A673 (cell line): ENCODE measurements around the gene COPZ1. TPM values are rescaled to one million over a fixed set of nuclear protein-coding genes. Genes with fewer than 3 reads are reported as not detected.

Source experiments
- BruUV-seq: library from RNA; stranded (reverse); fragments of 400-500 nt; replicated peaks from 2 replicates; lab custom pipeline; 2021; lab: Mats Ljungman, UMichigan
- CTCF ChIA-PET: fragments of 300-600 bp; sonication (Branson Sonifier 250); formaldehyde crosslinking; loops from one replicate; lab custom pipeline; 2022; ENCODE audit warnings: antibody characterized with exemption; lab: Charles Lee
- POLR2A ChIA-PET: fragments of 300-600 bp; sonication (Branson Sonifier 250); formaldehyde crosslinking; loops from one replicate; lab custom pipeline; 2022; ENCODE audit warnings: antibody characterized with exemption; ENCODE audit not compliant: low non-redundant PET; lab: Charles Lee
- DNase-seq: peaks from one replicate; pipeline ENCODE4 v3.0.0-alpha.2; 2015; ENCODE audit warnings: low spot score
- H3K27ac ChIP-seq: fragments of 200-600 bp; sonication (generic); 2 replicates; pipeline ENCODE4 v1.5.1; 2016; ENCODE audit warnings: mixed run types, low read depth, mild to moderate bottlenecking, mixed read lengths, antibody characterized with exemption, low read length; ENCODE audit not compliant: poor library complexity, severe bottlenecking
- H3K27me3 ChIP-seq: fragments of 200-600 bp; sonication (generic); replicated peaks from 2 replicates; pipeline ENCODE4 v1.6.1; 2017; ENCODE audit warnings: mixed run types, low read depth, mild to moderate bottlenecking, mixed read lengths, antibody characterized with exemption, low read length; ENCODE audit not compliant: insufficient read depth, poor library complexity
- H3K36me3 ChIP-seq: fragments of 200-600 bp; sonication (generic); 2 replicates; pipeline ENCODE4 v1.6.1; 2016; ENCODE audit warnings: mixed run types, mild to moderate bottlenecking, mixed read lengths, antibody characterized with exemption, low read length; ENCODE audit not compliant: insufficient read depth, poor library complexity, severe bottlenecking
- H3K4me1 ChIP-seq: fragments of 200-600 bp; sonication (generic); 2 replicates; pipeline ENCODE4 v1.6.1; 2017; ENCODE audit warnings: mixed run types, mild to moderate bottlenecking, mixed read lengths, antibody characterized with exemption, low read length; ENCODE audit not compliant: insufficient read depth, poor library complexity, severe bottlenecking
- H3K4me3 ChIP-seq: fragments of 200-600 bp; sonication (generic); 2 replicates; pipeline ENCODE4 v1.5.1; 2016; ENCODE audit warnings: low read depth, mixed run types, mild to moderate bottlenecking, mixed read lengths, low read length; ENCODE audit not compliant: poor library complexity, severe bottlenecking
- H3K9me3 ChIP-seq: fragments of 200-600 bp; sonication (generic); 2 replicates; pipeline ENCODE4 v1.6.1; 2016; ENCODE audit warnings: mixed run types, low read depth, mild to moderate bottlenecking, mixed read lengths, antibody characterized with exemption, low read length; ENCODE audit not compliant: poor library complexity, severe bottlenecking
- CTCF ChIP-seq: fragments of 300-800, 200-600 bp; sonication (generic); conservative IDR thresholded peaks from 2 replicates; pipeline ENCODE4 v1.5.1; 2017; ENCODE audit warnings: low read depth, mild to moderate bottlenecking, antibody characterized with exemption, low read length, moderate library complexity, mixed read lengths
- EZH2 ChIP-seq: fragments of 200-600 bp; sonication (generic); IDR thresholded peaks from 2 replicates; pipeline ENCODE4 v1.6.1; 2017; ENCODE audit warnings: borderline replicate concordance, low read depth, mild to moderate bottlenecking, mixed read lengths, antibody characterized with exemption, low read length; ENCODE audit not compliant: poor library complexity, severe bottlenecking
- intact Hi-C: fragments of 100-400 bp; cut with micrococcal nuclease; formaldehyde crosslinking; loops from one replicate; pipeline ENCODE4 v1.10.0; 2022; ENCODE audit not compliant: unreplicated experiment
- total RNA-seq: library from RNA; stranded (reverse); gene quantifications from 2 replicates; pipeline ENCODE4 v1.2.3, GENCODE V29; 2021

The COPZ1 gene
- total RNA-seq, 1 experiment from 2014 or later = 187 TPM

GRCh38 chr12:54374562-54375258 is 49.8 kb downstream of the COPZ1 start:
- Histone ChIP-seq H3K36me3 (no peaks in the 10 kb centered on the region), H3K27me3 (no peaks in the 10 kb centered on the region), H3K9me3 (no peaks in the 10 kb centered on the region), H3K27ac (peak overlapping the region; percentile 46), H3K4me3 (no peak overlapping the region), H3K4me1 (peaks cover 40% of the 10 kb centered on the region)
- BruUV-seq = no TSS peak
- intact Hi-C loops = loop anchor here (10.0 kb wide), 1 partner anchor 390 kb away; the partner anchor contains the start of gene HOXC10
- CTCF ChIA-PET = no interaction called here
- TF ChIP-seq EZH2 = no peak
- no peak for TF ChIP-seq CTCF
- POLR2A ChIA-PET = no interaction called here
- DNase-seq = no peak

DNA sequence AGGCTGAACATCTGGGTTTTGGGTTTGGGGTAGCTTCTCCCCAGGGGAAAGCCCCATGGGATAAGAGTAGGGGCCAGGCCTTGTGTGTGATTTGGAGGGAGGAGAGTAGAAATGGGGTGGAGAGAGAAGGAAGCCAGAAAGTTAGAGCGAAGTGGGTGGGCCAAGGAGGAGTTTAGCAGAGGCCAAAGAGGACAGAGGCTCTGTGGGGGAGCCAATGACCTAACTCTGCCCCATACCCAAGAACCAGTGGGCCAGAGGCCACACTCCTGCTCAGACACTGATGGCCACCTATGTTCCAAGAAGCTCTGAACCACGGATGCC is 50.3 kb downstream of the COPZ1 start:
- ChIA-PET POLR2A (no interaction called here), CTCF (no interaction called here)
- Histone ChIP-seq H3K36me3 (no peaks in the 10 kb centered on the region), H3K27ac (peak overlapping the region; percentile 46), H3K4me3 (no peak overlapping the region), H3K9me3 (no peaks in the 10 kb centered on the region), H3K4me1 (peaks cover 36% of the 10 kb centered on the region), H3K27me3 (no peaks in the 10 kb centered on the region)
- BruUV-seq = no TSS peak
- no peak for DNase-seq
- TF ChIP-seq CTCF = no peak
- intact Hi-C loops = loop anchor here (10.0 kb wide), 1 partner anchor 390 kb away; the partner anchor contains the start of gene HOXC10

GRCh38 chr12:54376596-54376995 is 51.7 kb downstream of the COPZ1 start:
- Histone ChIP-seq H3K36me3 (no peaks in the 10 kb centered on the region), H3K4me3 (no peak overlapping the region), H3K4me1 (peaks cover 23% of the 10 kb centered on the region), H3K27me3 (no peaks in the 10 kb centered on the region), H3K27ac (no peak overlapping the region), H3K9me3 (no peaks in the 10 kb centered on the region)
- no peak for TF ChIP-seq EZH2
- POLR2A ChIA-PET = no interaction called here
- CTCF ChIA-PET = no interaction called here
- intact Hi-C loops = loop anchor here (10.0 kb wide), 1 partner anchor 392 kb away; the partner anchor contains the start of gene HOXC10
- no peak for DNase-seq
- BruUV-seq = no TSS peak

DNA sequence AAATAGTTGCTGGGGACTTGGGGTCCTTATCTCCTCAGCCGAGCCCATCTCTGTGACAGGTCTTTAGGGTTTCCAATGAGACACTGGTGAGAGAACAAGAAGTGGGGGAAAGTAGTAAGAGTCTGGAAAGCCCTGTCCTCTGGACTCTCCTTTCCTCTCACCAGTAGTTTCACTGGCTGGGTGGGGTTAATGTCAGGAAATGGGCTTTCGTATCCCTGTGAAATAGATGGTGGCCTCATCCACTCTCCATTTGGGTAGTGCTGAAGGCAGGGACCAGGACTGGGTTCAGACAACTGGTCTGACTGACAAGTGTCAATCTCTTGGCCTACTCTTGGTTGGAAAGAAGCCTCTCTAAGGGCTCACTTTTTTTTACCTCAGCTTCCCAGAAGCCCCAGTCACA is 52.1 kb downstream of the COPZ1 start:
- TF ChIP-seq EZH2 (no peak), CTCF (no peak)
- POLR2A ChIA-PET = no interaction called here
- BruUV-seq = no TSS peak
- Histone ChIP-seq H3K27ac (no peak overlapping the region), H3K27me3 (no peaks in the 10 kb centered on the region), H3K36me3 (no peaks in the 10 kb centered on the region), H3K9me3 (no peaks in the 10 kb centered on the region), H3K4me1 (peaks cover 19% of the 10 kb centered on the region), H3K4me3 (no peak overlapping the region)
- intact Hi-C loops = loop anchor here (10.0 kb wide), 1 partner anchor 392 kb away; the partner anchor contains the start of gene HOXC10
- CTCF ChIA-PET = no interaction called here
- DNase-seq = no peak
